GM19452 (cell line): ENCODE data around the gene ZNF275.
"Not testable (repeated sequence)": the region's sequence is repeated elsewhere in the genome, so short reads cannot be mapped to it uniquely, and the experiment has no call there.

Experiments used
- ATAC-seq: cut with Tn5 transposase; IDR thresholded peaks from one replicate; pipeline ENCODE4 v1.9.1; 2021; ENCODE audit not compliant: unreplicated experiment

The ZNF275 gene

GRCh38 chrX:153333821-153334653 is at the start of gene ZNF275:
Gene ZNF275 (plus strand): TSS chrX:153334153. CDS start chrX:153336680, 2,527 bp downstream.
- peak; percentile 96 for ATAC-seq

- ATAC-seq = not testable (repeated sequence)
These were observed 48.3 kb upstream of the ZNF275 start for GRCh38 chrX:153285678-153286077.

- not testable (repeated sequence) for ATAC-seq
These were observed 45.1 kb upstream of the ZNF275 start for GRCh38 chrX:153288807-153289206.

GRCh38 chrX:153293485-153294071 is 40.4 kb upstream of the ZNF275 start:
- not testable (repeated sequence) for ATAC-seq

- no peak for ATAC-seq
These were observed 36.6 kb upstream of the ZNF275 start for GRCh38 chrX:153297376-153297775.

GRCh38 chrX:153299855-153300254 is 34.1 kb upstream of the ZNF275 start:
- ATAC-seq = no peak

- no peak for ATAC-seq
These were observed 32.2 kb upstream of the ZNF275 start for GRCh38 chrX:153301746-153302145.

GRCh38 chrX:153302796-153303195 is 31.2 kb upstream of the ZNF275 start:
- ATAC-seq = no peak

- no peak for ATAC-seq
These were observed 30.4 kb upstream of the ZNF275 start for GRCh38 chrX:153303276-153304262.

GRCh38 chrX:153304988-153305736 is 28.8 kb upstream of the ZNF275 start:
- no peak for ATAC-seq

- ATAC-seq = no peak
These were observed 28.0 kb upstream of the ZNF275 start for GRCh38 chrX:153305972-153306371.

GRCh38 chrX:153306527-153307115 is 27.3 kb upstream of the ZNF275 start:
- no peak for ATAC-seq

- ATAC-seq = no peak
These were observed 26.4 kb upstream of the ZNF275 start for GRCh38 chrX:153307276-153308178.

GRCh38 chrX:153310901-153311300 is 23.1 kb upstream of the ZNF275 start:
- ATAC-seq = no peak

GRCh38 chrX:153312041-153312440 is 21.9 kb upstream of the ZNF275 start:
- ATAC-seq = no peak

GRCh38 chrX:153312842-153313241 is 21.1 kb upstream of the ZNF275 start:
- no peak for ATAC-seq

GRCh38 chrX:153317306-153317705 is 16.6 kb upstream of the ZNF275 start:
- no peak for ATAC-seq

GRCh38 chrX:153317996-153318722 is 15.8 kb upstream of the ZNF275 start:
- ATAC-seq = no peak
